GM12865 (cell line): ENCODE measurements around the gene C1R.
"Not testable (repeated sequence)": the region's sequence is repeated elsewhere in the genome, so short reads cannot be mapped to it uniquely, and the experiment has no call there.

Experiments
- DNase-seq: peaks from one replicate; pipeline ENCODE4 v3.0.0; 2010; ENCODE audit warnings: low read depth
- H3K4me3 ChIP-seq: 2 replicates; pipeline ENCODE4 v1.5.1; 2011; ENCODE audit warnings: mild to moderate bottlenecking, low read depth, low read length, control low read depth
- CTCF ChIP-seq: IDR thresholded peaks from 2 replicates; pipeline ENCODE4 v1.5.1; 2011; ENCODE audit warnings: low read length, control low read depth, low read depth, inconsistent platforms; ENCODE audit not compliant: insufficient read depth; ENCODE audit errors: missing control alignments

C1R gene

GRCh38 chr12:7112041-7112440 is 19.8 kb upstream of the C1R start:
- no peak for TF ChIP-seq CTCF
- DNase-seq: no peak
- no peak overlapping the region for H3K4me3 ChIP-seq

- no peak for DNase-seq
Observed at GRCh38 chr12:7110661-7111060, 18.4 kb upstream of the C1R start.

GRCh38 chr12:7109572-7109920 is 17.3 kb upstream of the C1R start:
- peak overlapping the region; percentile 93 for H3K4me3 ChIP-seq
- no peak for TF ChIP-seq CTCF
- no peak for DNase-seq

More at GRCh38 chr12:7110661-7111060, 18.4 kb upstream of the C1R start:
- no peak for TF ChIP-seq CTCF
- H3K4me3 ChIP-seq: no peak overlapping the region

GRCh38 chr12:7108796-7109571 is 16.7 kb upstream of the C1R start, which contains the start of gene C1RL:
TSS of gene C1RL (minus strand) at chr12:7109214. CDS start at chr12:7109180, 34 bp downstream.
- DNase-seq: peak; percentile 85
- H3K4me3 ChIP-seq: peak within 1 kb of the TSS; percentile 93
- TF ChIP-seq CTCF: peak; percentile 95

- peak; percentile 95 for DNase-seq
- peak overlapping the region; percentile 93 for H3K4me3 ChIP-seq
- TF ChIP-seq CTCF: no peak
Observed at GRCh38 chr12:7108003-7108795, 16.0 kb upstream of the C1R start.

GRCh38 chr12:7107636-7108002 is 15.4 kb upstream of the C1R start:
- no peak for TF ChIP-seq CTCF
- DNase-seq: peak; percentile 34
- peak overlapping the region; percentile 93 for H3K4me3 ChIP-seq

- H3K4me3 ChIP-seq: peak overlapping the region; percentile 93; the same call in 1 of the 2 replicates
- DNase-seq: not testable (repeated sequence)
Observed at GRCh38 chr12:7107181-7107580, 14.9 kb upstream of the C1R start.
